ENCODE results near the gene CGAS. TPM values are rescaled to one million over a fixed set of nuclear protein-coding genes. Genes with fewer than 3 reads are reported as not detected.

CGAS gene
- total and polyA plus RNA-seq, 2 experiments from 2014 or later: 8.3 to 12.7 TPM

GRCh38 chr6:73391675-73392074 is 60.4 kb downstream of the CGAS start:
- H3K9me2 ChIP-seq (ENCODE audit: insufficient read depth): no peaks in the 10 kb centered on the region
- no peak for DNase-seq (ENCODE audit: low spot score)
- no peak overlapping the region for H2AFZ ChIP-seq
- TF ChIP-seq ZNF331 (CRISPR knock-in tag; IDR thresholded peaks at IDR 0.05; ENCODE audit: low read depth) (no peak), ZNF462 (CRISPR knock-in tag; IDR thresholded peaks at IDR 0.05) (no peak), REST (IDR thresholded peaks at IDR 0.05; ENCODE audit: unreplicated experiment) (no peak)
- Mint-ChIP-seq H3K27ac (no peak overlapping the region), H3K36me3 (ENCODE audit: low read depth) (no peaks in the 10 kb centered on the region), H3K9me3 (no peaks in the 10 kb centered on the region; the same call in 2 of the 3 replicates), H3K4me1 (peaks cover 10% of the 10 kb centered on the region; the same call in 2 of the 3 replicates), H3K27me3 (ENCODE audit: insufficient read depth, low read depth, poor library complexity) (peaks cover 2% of the 10 kb centered on the region), H3K4me3 (no peak overlapping the region)
- peaks cover 8% of the 10 kb centered on the region for H3K4me1 ChIP-seq (ENCODE audit: insufficient read depth)
- 0 out of 2 replicates have a peak, but pooled peaks cover 9% of the 10 kb centered on the region for H3F3A ChIP-seq (replicated peaks; ENCODE audit: low read depth)
- peaks cover 4% of the 10 kb centered on the region; the same call in 1 of the 2 replicates for H3K27me3 ChIP-seq (ENCODE audit: insufficient read depth)
- no peak for ATAC-seq
- H3K4me3 ChIP-seq: no peak overlapping the region
- H3K4me2 ChIP-seq: no peak overlapping the region
- no peak overlapping the region for H3K27ac ChIP-seq (ENCODE audit: low read depth)
- H3K79me2 ChIP-seq (replicated peaks; ENCODE audit: insufficient read depth): no peaks in the 10 kb centered on the region
- no peaks in the 10 kb centered on the region for H4K20me1 ChIP-seq (replicated peaks; ENCODE audit: insufficient read depth)
- no peaks in the 10 kb centered on the region for H3K36me3 ChIP-seq (ENCODE audit: insufficient read depth)

Measured in GM23338 (cell line).